Endodermal cell (in vitro differentiated cells): ENCODE data around the gene C18orf32. TPM values are rescaled to one million over a fixed set of nuclear protein-coding genes. Genes with fewer than 3 reads are reported as not detected.

Source experiments
- DNase-seq: peaks from one replicate; pipeline ENCODE4 v3.0.0-alpha.2; 2017
- H3K27ac ChIP-seq: 2 replicates; pipeline ENCODE4 v1.5.1; 2013; ENCODE audit warnings: mild to moderate bottlenecking, low read depth, low read length, moderate library complexity
- H3K27me3 ChIP-seq: 2 replicates; pipeline ENCODE4 v1.6.1; 2013; ENCODE audit warnings: mild to moderate bottlenecking, low read length, moderate library complexity; ENCODE audit not compliant: insufficient read depth, control insufficient read depth, poor library complexity, severe bottlenecking
- H3K36me3 ChIP-seq: 2 replicates; pipeline ENCODE4 v1.7.0; 2013; ENCODE audit warnings: mild to moderate bottlenecking, low read length, moderate library complexity; ENCODE audit not compliant: control insufficient read depth, insufficient read depth
- H3K4me1 ChIP-seq: one replicate; pipeline ENCODE4 v1.7.0; 2013; ENCODE audit warnings: low read length; ENCODE audit not compliant: control insufficient read depth, insufficient read depth
- H3K4me3 ChIP-seq: 2 replicates; pipeline ENCODE4 v1.5.1; 2013; ENCODE audit warnings: mild to moderate bottlenecking, low read length, moderate library complexity
- H3K9ac ChIP-seq: 2 replicates; pipeline ENCODE4 v1.6.1; 2013; ENCODE audit warnings: mild to moderate bottlenecking, low read length, moderate library complexity; ENCODE audit not compliant: poor library complexity, severe bottlenecking; ENCODE audit errors: extremely low read depth
- H3K9me3 ChIP-seq: 2 replicates; pipeline ENCODE4 v1.6.1; 2013; ENCODE audit warnings: mild to moderate bottlenecking, low read length, moderate library complexity; ENCODE audit not compliant: control insufficient read depth
- H3K27ac Mint-ChIP-seq: 2 replicates; pipeline ENCODE4 v1.8.0; 2020; ENCODE audit warnings: mixed read lengths
- H3K27me3 Mint-ChIP-seq: 2 replicates; pipeline ENCODE4 v1.8.0; 2021; ENCODE audit warnings: mild to moderate bottlenecking, mixed read lengths; ENCODE audit not compliant: insufficient read depth
- H3K36me3 Mint-ChIP-seq: 2 replicates; pipeline ENCODE4 v1.8.0; 2020; ENCODE audit warnings: low read depth, mixed read lengths
- H3K4me1 Mint-ChIP-seq: 2 replicates; pipeline ENCODE4 v1.8.0; 2020; ENCODE audit warnings: mixed read lengths
- H3K4me3 Mint-ChIP-seq: 2 replicates; pipeline ENCODE4 v1.8.0; 2020; ENCODE audit warnings: mild to moderate bottlenecking, moderate library complexity, mixed read lengths
- H3K9me3 Mint-ChIP-seq: 2 replicates; pipeline ENCODE4 v1.8.0; 2020; ENCODE audit warnings: mild to moderate bottlenecking, mixed read lengths
- WGBS, 2 experiments: methylation state at CpG; one replicate each; pipeline versions ENCODE4 v1.1.5 to v1.1.7; 2013; ENCODE audit warnings: missing lambda C conversion rate in 2 of 2, mixed read lengths in 1 of 2; ENCODE audit not compliant: insufficient coverage in 1 of 2, insufficient read length in 1 of 2; 5-methylcytosine and 5-hydroxymethylcytosine counted together
- total RNA-seq, 2 donors: library from RNA; stranded (reverse); fragmentation: NEBNext Ultra II Directional in 1 of 2; extraction: Animal tissue kit (Norgen Biotek cat#: 25700) in 1 of 2; gene quantifications; 2 replicates in 1 of 2; 3 replicates in 1 of 2; pipeline ENCODE4 v1.2.1, GENCODE V29; 2021
- TF ChIP-seq, protein P1 (sequence below): fragments of 200-600 bp; sonication (generic); conservative IDR thresholded peaks from 2 replicates; pipeline ENCODE4 v1.5.0; 2021; ENCODE audit warnings: antibody characterized with exemption, mild to moderate bottlenecking

C18orf32 gene
- total RNA-seq, 2 donors from 2014 or later = 31.4 to 32.9 TPM

DNA sequence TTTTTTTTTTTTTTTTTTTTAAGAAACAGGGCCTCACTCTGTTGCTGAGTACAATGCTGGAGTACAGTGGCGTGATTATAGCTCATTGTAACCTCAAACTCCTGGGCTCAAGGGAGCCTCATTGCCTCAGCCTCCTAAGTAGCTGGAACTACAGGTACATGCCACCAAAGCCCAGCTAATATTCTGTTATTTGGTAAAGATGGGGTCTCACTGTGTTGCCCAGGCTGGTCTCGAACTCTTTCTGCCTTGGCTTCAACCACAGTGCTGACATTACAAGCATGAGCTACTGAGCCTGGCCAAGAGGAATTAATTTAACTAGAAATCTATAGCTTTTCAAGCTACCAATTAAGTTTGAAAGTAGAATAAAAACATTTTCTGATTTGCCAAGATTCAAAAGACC lies 54.4 kb downstream of the C18orf32 start:
- H3K36me3 Mint-ChIP-seq = peaks cover 14% of the 10 kb centered on the region
- TF ChIP-seq, protein P1, sequence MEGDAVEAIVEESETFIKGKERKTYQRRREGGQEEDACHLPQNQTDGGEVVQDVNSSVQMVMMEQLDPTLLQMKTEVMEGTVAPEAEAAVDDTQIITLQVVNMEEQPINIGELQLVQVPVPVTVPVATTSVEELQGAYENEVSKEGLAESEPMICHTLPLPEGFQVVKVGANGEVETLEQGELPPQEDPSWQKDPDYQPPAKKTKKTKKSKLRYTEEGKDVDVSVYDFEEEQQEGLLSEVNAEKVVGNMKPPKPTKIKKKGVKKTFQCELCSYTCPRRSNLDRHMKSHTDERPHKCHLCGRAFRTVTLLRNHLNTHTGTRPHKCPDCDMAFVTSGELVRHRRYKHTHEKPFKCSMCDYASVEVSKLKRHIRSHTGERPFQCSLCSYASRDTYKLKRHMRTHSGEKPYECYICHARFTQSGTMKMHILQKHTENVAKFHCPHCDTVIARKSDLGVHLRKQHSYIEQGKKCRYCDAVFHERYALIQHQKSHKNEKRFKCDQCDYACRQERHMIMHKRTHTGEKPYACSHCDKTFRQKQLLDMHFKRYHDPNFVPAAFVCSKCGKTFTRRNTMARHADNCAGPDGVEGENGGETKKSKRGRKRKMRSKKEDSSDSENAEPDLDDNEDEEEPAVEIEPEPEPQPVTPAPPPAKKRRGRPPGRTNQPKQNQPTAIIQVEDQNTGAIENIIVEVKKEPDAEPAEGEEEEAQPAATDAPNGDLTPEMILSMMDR = no peak
- WGBS, 2 experiments = 93 to 100% methylated on average over 2 of the region's 2 CpGs
- Histone ChIP-seq H3K4me1 (no peaks in the 10 kb centered on the region), H3K4me3 (no peak overlapping the region), H3K27ac (no peak overlapping the region), H3K27me3 (no peaks in the 10 kb centered on the region), H3K9me3 (no peaks in the 10 kb centered on the region), H3K36me3 (peaks cover 19% of the 10 kb centered on the region), H3K9ac (no peak overlapping the region)
- no peaks in the 10 kb centered on the region for H3K27me3 Mint-ChIP-seq
- H3K4me1 Mint-ChIP-seq = no peaks in the 10 kb centered on the region
- H3K9me3 Mint-ChIP-seq = no peaks in the 10 kb centered on the region
- H3K27ac Mint-ChIP-seq = no peak overlapping the region
- no peak overlapping the region for H3K4me3 Mint-ChIP-seq
- no peak for DNase-seq

DNA sequence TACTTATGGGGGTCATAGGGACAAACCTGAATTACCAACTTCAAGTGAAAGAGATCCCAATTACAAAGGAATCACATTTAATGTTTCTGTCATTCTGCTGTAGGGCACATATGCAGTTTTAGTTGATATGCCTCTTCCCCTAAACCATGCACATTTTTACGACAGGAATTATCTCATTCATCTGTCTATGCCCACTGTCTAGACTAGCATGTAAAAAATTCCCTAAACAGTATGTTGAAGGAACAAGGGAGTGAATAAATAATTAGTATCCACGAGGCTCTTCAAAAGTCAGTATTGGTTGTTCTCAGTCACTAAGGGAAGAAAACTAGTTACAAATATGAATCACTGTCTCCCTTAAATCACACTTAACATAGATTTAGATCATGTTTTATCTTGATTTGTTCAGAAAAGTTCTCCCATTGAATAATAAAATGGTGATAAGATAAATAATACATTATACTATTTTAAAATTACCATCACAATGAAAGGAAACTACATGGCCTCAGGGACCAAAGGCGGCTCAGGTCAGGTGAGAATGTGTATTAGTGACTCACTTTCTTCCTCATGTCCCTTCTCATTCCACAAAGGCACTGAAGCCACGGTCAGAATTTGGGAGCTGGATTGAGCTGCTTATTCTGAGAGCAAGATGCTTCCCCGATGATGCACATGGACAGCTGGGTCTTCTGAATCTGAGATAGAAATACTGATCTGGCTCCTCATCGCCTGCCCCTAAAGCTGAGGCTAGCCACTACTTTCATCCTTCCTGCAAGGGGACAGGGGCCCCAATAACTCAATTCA lies 55.7 kb downstream of the C18orf32 start:
- Histone ChIP-seq H3K27me3 (no peaks in the 10 kb centered on the region), H3K9ac (no peak overlapping the region), H3K4me1 (no peaks in the 10 kb centered on the region), H3K9me3 (no peaks in the 10 kb centered on the region), H3K27ac (no peak overlapping the region), H3K4me3 (no peak overlapping the region), H3K36me3 (peaks cover 19% of the 10 kb centered on the region)
- no peaks in the 10 kb centered on the region for H3K4me1 Mint-ChIP-seq
- no peaks in the 10 kb centered on the region for H3K27me3 Mint-ChIP-seq
- peak overlapping the region; percentile 70 for H3K27ac Mint-ChIP-seq
- TF ChIP-seq, protein P1 = no peak
- H3K4me3 Mint-ChIP-seq = no peak overlapping the region
- H3K9me3 Mint-ChIP-seq = no peaks in the 10 kb centered on the region
- H3K36me3 Mint-ChIP-seq = peaks cover 17% of the 10 kb centered on the region
- WGBS, 2 experiments = 91 to 96% methylated on average over 3 to 6 of the region's 6 CpGs
- no peak for DNase-seq

Other genes starting within 250 kb of the C18orf32 start
- 10 to 100 TPM; 62.2 to 77.4 TPM for gene DYM, start 26.6 kb downstream of the C18orf32 start, total RNA-seq
- 1,000 to 10,000 TPM; 1,984 to 2,143 TPM for gene RPL17, start 5.2 kb upstream of the C18orf32 start, total RNA-seq
- 1 to 10 TPM; 4.0 to 5.0 TPM for gene LIPG, start 74.8 kb upstream of the C18orf32 start, total RNA-seq